Spinal cord (tissue), 10 donors: Measurements from ENCODE around the gene PRICKLE1. TPM values are rescaled to one million over a fixed set of nuclear protein-coding genes. Genes with fewer than 3 reads are reported as not detected.
A peak's percentile ranks its signal among the peaks of the same experiment; 100 is the strongest.

Source experiments
- DNase-seq, 6 donors: peaks; one replicate each; pipeline versions ENCODE4 v3.0.0 to v3.0.0-alpha.2; 2013 to 2015; ENCODE audit warnings: low spot score in 6 of 6, low read depth in 4 of 6
- H3K27ac ChIP-seq: one replicate; pipeline ENCODE4 v1.5.1; 2013; ENCODE audit warnings: low read depth, low read length, control low read depth
- H3K27me3 ChIP-seq: one replicate; pipeline ENCODE4 v1.6.1; 2013; ENCODE audit warnings: low read length; ENCODE audit not compliant: control insufficient read depth, insufficient read depth
- H3K36me3 ChIP-seq: one replicate; pipeline ENCODE4 v1.6.1; 2013; ENCODE audit warnings: low read length; ENCODE audit not compliant: control insufficient read depth, insufficient read depth
- H3K4me1 ChIP-seq: one replicate; pipeline ENCODE4 v1.6.1; 2013; ENCODE audit warnings: low read length; ENCODE audit not compliant: control insufficient read depth, insufficient read depth
- H3K4me3 ChIP-seq: one replicate; pipeline ENCODE4 v1.5.1; 2013; ENCODE audit warnings: low read depth, low read length, control low read depth
- H3K9me3 ChIP-seq: one replicate; pipeline ENCODE4 v1.6.1; 2013; ENCODE audit warnings: low read length; ENCODE audit not compliant: control insufficient read depth, insufficient read depth
- WGBS: methylation state at CpG from one replicate; pipeline ENCODE4 v1.1.5; 2013; ENCODE audit warnings: missing lambda C conversion rate; ENCODE audit not compliant: insufficient coverage; 5-methylcytosine and 5-hydroxymethylcytosine counted together
- polyA plus RNA-seq, 2 donors: library from polyadenylated mRNA; unstranded; fragments of 120-200 nt; gene quantifications; one replicate each; pipeline ENCODE4 v1.2.1, GENCODE V29; 2013; ENCODE audit not compliant: insufficient read length in 2 of 2
- total RNA-seq, 2 donors: library from RNA; depleted of rRNA in 1 of 2; stranded (reverse); fragments of 120-200 nt in 1 of 2; fragments of >200 nt in 1 of 2; gene quantifications; one replicate each; pipeline versions ENCODE4 v1.2.3 to v1.2.4, GENCODE V29; 2013 to 2014
- donor health status: healthy.

PRICKLE1 gene
- total and polyA plus RNA-seq, 4 donors, result 23.1 to 74.6 (median 55.2) TPM

DNA sequence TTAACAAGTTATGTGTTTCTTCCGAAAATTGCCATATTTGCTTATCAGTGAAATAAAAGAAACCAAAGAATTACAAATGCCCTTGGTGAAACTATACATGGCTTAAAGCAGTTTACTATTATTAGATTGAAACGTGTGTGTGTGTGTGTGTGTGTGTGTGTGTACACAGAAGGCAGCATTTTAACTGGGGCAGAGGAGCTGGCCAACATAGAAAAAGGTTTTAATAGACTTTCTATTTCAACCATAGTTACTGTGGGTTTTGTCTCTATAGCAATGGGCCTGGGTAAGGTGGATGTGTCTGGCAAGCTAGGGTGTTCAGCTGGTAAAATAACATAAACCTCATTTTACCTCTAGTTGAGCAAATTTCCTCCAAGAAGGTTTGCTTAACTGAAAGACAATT lies 6.5 kb downstream of the PRICKLE1 start:
- Histone ChIP-seq H3K36me3 (no peaks in the 10 kb centered on the region), H3K27me3 (peaks cover 3% of the 10 kb centered on the region), H3K4me1 (peaks cover 5% of the 10 kb centered on the region), H3K9me3 (no peaks in the 10 kb centered on the region), H3K27ac (no peak overlapping the region), H3K4me3 (no peak overlapping the region)
- DNase-seq, result no peak
- WGBS, result no CpG with 5 or more reads among the region's 2 CpGs

DNA sequence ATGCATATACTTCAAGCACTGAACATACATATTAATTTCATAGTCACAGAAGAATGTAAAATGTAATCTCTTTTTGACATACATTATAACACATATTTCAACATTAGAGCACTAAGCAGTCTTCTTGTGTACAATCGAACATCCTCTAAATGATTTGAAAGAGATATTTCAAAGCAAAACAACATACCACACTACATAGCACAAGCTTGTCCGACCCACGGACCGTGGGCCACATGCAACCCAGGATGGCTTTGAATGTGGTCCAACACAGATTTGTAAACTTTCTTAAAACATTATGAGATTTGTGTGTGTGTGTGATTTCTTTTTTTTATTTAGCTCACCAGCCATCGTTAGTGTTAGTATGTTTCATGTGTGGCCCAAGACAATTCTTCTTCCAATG lies 7.0 kb downstream of the PRICKLE1 start:
- DNase-seq, result no peak
- no peak overlapping the region for H3K27ac ChIP-seq
- peaks cover 3% of the 10 kb centered on the region for H3K27me3 ChIP-seq
- no CpG with 5 or more reads among the region's 5 CpGs for WGBS
- no peaks in the 10 kb centered on the region for H3K9me3 ChIP-seq
- no peaks in the 10 kb centered on the region for H3K36me3 ChIP-seq
- peaks cover 5% of the 10 kb centered on the region for H3K4me1 ChIP-seq
- H3K4me3 ChIP-seq, result no peak overlapping the region

DNA sequence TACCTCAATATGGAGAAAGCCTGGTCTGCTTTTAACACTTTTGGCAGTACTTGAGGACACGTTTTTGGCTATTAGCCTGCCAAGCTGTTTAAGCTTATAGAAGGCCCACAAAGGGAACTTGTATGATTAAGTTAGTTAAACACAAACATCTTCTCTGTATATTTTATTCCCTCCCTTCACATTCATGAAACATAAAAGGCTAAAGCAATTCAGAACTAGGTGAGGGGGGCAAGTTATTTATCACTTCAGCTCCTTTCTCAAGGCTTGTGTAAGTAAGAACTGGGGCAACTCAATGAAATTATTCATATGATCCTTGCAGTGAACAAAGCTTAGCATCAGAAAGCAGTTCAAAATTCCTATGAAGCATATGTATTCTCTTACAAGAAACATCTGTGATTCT lies 7.5 kb downstream of the PRICKLE1 start:
- Histone ChIP-seq H3K4me3 (no peak overlapping the region), H3K4me1 (peaks cover 5% of the 10 kb centered on the region), H3K27me3 (peaks cover 3% of the 10 kb centered on the region), H3K27ac (no peak overlapping the region), H3K36me3 (no peaks in the 10 kb centered on the region), H3K9me3 (no peaks in the 10 kb centered on the region)
- DNase-seq, result peak in 1 of 6 donors; percentile 66
- WGBS, result no CpG with 5 or more reads among the region's 1 CpG

DNA sequence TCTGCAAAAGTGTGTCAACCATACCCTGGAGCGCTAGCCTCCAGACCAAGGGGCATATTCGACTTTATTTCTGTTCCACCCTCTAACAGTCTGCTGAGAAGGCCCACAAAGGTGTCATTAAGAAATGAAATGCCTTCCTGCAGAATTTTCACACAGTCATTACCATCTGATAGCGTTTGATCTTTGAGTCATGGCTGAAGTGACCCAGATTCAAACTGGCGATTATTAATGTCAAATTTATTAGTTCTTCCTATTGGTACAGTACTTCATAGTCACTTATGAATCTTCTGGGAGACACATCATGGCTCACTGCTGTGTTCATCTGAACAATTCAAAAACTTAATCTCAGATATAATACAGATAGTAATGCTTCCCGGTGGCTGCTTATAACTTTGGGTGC lies 13.2 kb downstream of the PRICKLE1 start:
- Histone ChIP-seq H3K36me3 (no peaks in the 10 kb centered on the region), H3K27ac (no peak overlapping the region), H3K9me3 (no peaks in the 10 kb centered on the region), H3K27me3 (no peaks in the 10 kb centered on the region), H3K4me3 (no peak overlapping the region), H3K4me1 (no peaks in the 10 kb centered on the region)
- DNase-seq, result peak in 1 of 6 donors; percentile 72
- 74% methylated on average over 3 of the region's 5 CpGs for WGBS

DNA sequence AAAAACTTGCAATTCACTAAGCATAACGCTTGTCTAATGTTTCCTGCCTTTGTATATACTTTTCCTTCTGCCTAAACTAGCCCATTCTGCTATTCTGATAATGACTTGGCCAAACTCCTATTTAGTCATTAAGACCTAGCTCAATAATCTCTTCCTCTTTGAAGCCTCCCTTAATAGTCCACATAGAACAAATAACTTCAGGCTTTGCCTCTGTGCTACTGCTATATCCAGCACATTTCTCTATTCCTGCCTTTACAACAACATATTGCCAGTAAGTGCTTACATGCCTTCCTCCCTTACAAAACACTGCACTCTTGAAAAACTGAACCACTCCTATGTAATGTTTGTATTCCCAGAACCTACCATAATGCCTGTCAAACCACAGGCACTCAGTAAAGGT lies 13.8 kb downstream of the PRICKLE1 start:
- Histone ChIP-seq H3K4me3 (no peak overlapping the region), H3K27ac (no peak overlapping the region)

DNA sequence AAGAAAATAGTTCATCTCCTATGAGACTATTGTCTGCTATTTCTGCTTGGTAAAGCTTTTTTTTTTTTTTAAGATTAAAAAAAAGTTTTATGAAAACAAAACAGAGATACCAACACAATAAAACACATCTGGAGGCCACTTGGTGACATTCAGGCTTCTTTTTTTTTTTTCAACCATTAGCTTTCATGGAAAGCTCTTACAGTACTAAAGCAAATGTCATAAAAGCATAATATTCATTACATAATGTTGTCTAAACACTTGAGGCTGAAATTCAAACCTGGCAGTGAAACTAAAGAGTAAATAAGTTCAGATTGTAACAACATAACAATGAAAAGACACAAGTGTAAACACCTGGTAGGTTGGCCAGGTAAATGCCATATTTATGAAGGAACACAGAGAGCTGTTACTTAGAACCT lies 14.7 kb downstream of the PRICKLE1 start:
- no peak overlapping the region for H3K4me3 ChIP-seq
- DNase-seq, result no peak
- H3K27me3 ChIP-seq, result no peaks in the 10 kb centered on the region
- no peak overlapping the region for H3K27ac ChIP-seq
- H3K9me3 ChIP-seq, result no peaks in the 10 kb centered on the region
- no peaks in the 10 kb centered on the region for H3K4me1 ChIP-seq
- no peaks in the 10 kb centered on the region for H3K36me3 ChIP-seq

More for the DNA sequence above, 13.8 kb downstream of the PRICKLE1 start:
- Histone ChIP-seq H3K9me3 (no peaks in the 10 kb centered on the region), H3K27me3 (no peaks in the 10 kb centered on the region), H3K36me3 (no peaks in the 10 kb centered on the region), H3K4me1 (no peaks in the 10 kb centered on the region)
- DNase-seq, result no peak
- 81% methylated on average over 1 of the region's 1 CpG for WGBS

DNA sequence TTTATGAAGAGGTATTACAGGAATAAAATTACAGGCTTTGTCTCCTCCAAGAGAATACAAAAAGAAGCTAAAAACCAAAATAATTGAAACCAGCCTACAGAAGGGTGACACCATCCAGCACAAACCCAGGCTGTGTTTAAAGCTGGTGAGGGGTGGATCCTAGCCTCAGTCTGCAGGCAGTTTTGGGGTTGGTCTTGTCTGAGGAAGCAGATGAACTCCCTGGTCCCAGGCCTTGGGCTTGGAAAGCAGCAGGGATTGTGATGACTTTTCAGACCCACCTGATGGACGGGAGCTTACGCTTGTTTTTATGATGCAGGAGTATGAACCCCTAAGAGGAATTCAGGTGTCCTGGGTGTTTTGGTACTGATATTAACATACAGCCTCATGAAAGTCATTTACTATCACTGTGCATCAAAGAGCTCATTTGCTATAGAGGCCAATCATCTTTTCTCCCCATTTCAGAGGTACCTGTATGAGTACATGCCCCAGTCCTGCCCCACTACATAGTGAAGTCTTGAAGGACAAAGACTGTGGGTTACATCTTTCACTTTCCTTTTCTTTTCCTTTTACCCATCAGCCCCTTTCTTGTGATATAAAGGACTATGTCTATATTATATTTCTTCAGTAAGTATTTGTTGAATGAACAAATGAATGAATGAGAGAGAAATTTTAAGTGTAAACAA lies 18.1 kb downstream of the PRICKLE1 start:
- Histone ChIP-seq H3K27ac (no peak overlapping the region), H3K27me3 (no peaks in the 10 kb centered on the region), H3K4me1 (no peaks in the 10 kb centered on the region), H3K9me3 (no peaks in the 10 kb centered on the region), H3K4me3 (no peak overlapping the region), H3K36me3 (no peaks in the 10 kb centered on the region)
- no CpG with 5 or more reads among the region's 2 CpGs for WGBS
- DNase-seq, result no peak

DNA sequence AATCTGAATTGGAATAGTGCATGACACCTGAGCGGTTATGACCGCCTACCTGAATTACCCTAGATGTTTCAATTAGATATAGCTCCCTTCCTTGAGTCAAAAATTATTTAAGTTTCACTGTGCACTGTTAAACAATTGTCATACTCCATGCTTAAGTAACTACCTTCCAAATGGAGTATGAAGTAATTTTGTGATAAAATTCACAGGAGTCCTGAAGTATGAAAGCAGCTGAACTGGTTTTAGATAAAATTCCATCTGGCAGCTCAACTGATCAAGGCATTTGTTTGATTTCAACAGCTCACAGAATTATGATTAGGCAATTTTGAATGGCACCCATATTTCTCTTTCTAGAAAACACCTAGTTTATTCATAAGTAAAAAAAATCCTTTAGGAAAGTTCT lies 19.5 kb downstream of the PRICKLE1 start:
- Histone ChIP-seq H3K4me3 (no peak overlapping the region), H3K36me3 (no peaks in the 10 kb centered on the region), H3K27me3 (no peaks in the 10 kb centered on the region), H3K27ac (no peak overlapping the region), H3K9me3 (no peaks in the 10 kb centered on the region), H3K4me1 (no peaks in the 10 kb centered on the region)
- DNase-seq, result no peak
- no CpG with 5 or more reads among the region's 2 CpGs for WGBS

DNA sequence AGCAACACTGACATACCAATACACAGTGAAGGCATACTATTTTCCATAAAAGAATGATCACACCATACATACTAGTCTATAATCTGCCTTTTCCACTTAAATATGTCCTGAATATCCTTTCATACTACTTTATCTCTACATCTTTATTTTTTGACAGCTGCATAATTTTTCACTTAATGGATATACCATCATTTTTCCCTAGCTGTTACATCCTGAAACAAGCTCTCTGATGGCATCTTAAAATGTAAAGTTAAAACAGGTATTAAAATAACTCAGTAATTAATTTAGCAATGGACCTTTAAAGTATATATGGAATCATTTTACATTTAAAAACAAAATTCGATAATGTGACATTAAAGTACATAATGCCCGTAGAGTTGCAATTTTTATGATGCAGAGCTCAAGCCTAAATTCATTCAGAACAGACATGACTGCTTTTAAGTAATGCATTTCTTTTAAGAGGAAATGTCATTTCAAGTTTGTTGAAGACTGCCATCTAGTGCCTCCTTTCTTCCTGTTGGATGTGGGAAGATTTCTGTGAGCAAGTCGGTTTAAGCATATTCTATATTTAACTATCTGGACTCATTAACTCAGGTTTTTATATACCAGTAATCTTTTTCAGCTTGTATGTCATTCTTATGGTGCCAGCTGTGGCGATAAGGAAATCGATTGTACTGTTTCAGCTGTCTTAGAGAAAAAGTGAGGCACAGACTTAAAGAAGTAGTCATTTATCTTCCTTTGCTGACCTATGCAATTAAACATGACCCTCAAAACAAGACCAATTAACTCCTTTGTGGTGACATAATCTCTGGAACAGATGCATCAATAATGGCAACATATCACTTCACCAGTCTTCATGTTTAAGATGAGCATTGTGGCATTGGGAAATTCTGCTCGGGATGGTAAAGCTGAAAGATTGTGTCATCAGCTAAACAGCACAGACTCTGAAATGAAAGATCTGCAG lies 20.3 kb downstream of the PRICKLE1 start:
- no peak overlapping the region for H3K4me3 ChIP-seq
- DNase-seq, result peak in 4 of 6 donors; percentile 29 to 90 (median 61)
- H3K36me3 ChIP-seq, result no peaks in the 10 kb centered on the region
- 50% methylated on average over 1 of the region's 6 CpGs for WGBS
- H3K9me3 ChIP-seq, result no peaks in the 10 kb centered on the region
- no peaks in the 10 kb centered on the region for H3K27me3 ChIP-seq
- no peak overlapping the region for H3K27ac ChIP-seq
- no peaks in the 10 kb centered on the region for H3K4me1 ChIP-seq
